ENCODE measurements around the gene P4HA1.
"Not testable (repeated sequence)": the region's sequence is repeated elsewhere in the genome, so short reads cannot be mapped to it uniquely, and the experiment has no call there.

P4HA1 gene

DNA sequence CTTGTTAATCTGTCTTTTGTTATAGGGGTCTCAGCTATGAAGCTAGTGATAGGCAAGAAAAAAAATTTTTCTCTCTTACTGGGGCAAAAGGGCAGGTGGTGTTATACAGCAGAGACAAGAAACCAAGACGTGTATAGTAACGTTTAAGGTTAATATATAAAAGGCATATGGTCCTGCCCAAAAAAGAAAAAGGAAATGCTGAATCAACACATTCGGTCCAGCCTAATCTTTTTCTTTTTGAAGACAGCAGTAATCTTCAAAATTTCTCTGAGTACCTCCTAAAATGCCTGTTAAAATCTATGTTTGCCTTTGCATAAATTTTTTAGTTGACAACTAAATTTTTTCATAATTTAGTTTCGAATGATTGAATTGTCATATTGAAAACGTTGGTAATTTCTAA, 54.5 kb downstream of the P4HA1 start:
- DNase-seq (ENCODE audit: low read depth) = no peak

DNA sequence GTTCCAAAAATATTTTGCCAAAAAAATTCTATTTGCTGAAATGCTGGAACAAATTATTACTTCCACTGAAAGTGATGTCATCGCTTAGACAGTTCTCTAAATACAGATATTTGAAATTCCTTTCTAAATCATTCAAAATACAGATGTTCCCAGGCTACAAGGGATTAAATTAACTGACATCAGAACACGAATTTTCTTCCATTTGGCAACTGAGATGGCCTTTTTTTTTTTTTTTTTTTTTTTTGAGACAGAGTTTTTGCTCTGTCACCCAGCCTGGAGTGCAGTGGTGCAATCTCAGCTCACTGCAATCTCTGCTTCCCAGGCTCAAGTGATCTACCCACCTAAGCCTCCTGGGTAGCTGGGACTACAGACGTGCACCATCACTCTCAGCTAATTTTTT, 57.0 kb downstream of the P4HA1 start:
- no peak for DNase-seq (ENCODE audit: low read depth)

- not testable (repeated sequence) for DNase-seq (ENCODE audit: low read depth)
Measured at GRCh38 chr10:73036285-73036684, 60.4 kb downstream of the P4HA1 start.

- DNase-seq (ENCODE audit: low read depth) = no peak
Measured at GRCh38 chr10:73032536-73032935, 64.1 kb downstream of the P4HA1 start.

GRCh38 chr10:73026623-73027022, 70.0 kb downstream of the P4HA1 start:
- DNase-seq (ENCODE audit: low read depth) = not testable (repeated sequence)

GRCh38 chr10:73023455-73024070, 73.1 kb downstream of the P4HA1 start:
- not testable (repeated sequence) for DNase-seq (ENCODE audit: low read depth)

DNA sequence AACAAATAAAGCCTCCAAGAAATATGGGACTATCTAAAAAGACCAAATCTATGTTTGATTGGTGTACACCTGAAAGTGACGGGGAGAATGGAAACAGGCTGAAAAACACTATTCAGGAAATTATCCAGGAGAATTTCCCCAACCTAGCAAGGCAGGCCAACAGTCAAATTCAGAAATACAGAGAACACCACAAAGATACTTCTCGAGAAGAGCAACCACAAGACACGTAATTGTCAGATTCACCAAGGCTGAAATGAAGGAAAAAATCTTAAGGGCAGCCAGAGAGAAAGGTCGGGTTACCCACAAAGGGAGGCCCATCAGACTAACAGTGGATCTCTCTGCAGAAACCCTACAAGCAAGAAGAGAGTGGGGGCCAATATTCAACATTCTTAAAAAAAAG, 73.7 kb downstream of the P4HA1 start:
- DNase-seq (ENCODE audit: low read depth) = not testable (repeated sequence)

- not testable (repeated sequence) for DNase-seq (ENCODE audit: low read depth)
Measured at GRCh38 chr10:73021538-73022164, 75.0 kb downstream of the P4HA1 start.

DNA sequence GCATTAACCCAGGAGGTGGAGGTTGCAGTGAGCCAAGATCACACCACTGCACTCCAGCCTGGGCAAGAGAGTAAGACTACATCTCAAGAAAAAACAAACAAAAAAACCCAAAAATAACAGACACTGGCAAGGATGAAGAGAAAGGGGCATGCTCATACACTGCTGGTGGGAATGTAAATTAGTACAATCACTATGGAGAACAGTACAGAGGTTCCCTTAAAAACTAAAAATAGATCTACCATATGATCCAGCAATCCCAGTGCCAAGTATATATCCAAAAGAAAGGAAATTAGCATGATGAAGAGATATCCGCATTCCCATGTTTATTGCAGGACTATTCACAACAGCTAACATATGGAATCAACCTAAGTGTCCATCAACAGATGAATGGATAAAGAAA, 75.6 kb downstream of the P4HA1 start:
- DNase-seq (ENCODE audit: low read depth) = no peak

GRCh38 chr10:73019100-73019499, 77.6 kb downstream of the P4HA1 start:
- no peak for DNase-seq (ENCODE audit: low read depth)

- no peak for DNase-seq (ENCODE audit: low read depth)
Measured at GRCh38 chr10:73018632-73019031, 78.0 kb downstream of the P4HA1 start.

DNA sequence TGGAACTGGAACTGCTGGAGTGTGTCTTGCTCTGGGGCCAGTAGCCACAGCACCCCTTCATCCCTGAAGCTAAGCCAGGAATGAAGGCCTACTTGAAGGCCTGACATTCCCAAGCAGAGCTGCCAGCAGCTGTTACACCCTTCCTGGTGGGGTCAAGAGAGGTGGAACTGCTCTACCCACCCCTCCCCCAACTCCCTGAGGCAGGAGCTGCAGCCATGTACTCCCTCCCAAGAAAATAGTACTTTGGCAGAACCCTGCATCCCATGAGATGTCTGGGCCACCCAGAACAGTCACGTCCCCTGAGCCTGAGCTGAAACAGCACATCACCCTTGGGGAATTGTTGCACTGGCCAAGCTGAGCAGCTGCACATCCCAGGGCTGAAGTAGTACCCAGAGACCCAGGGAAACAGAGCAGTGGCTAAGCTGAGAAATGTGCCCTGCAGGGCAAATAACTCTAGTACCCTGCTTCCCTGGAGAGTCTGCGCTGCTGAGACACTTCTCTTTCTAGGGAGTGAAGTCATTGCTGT, 78.6 kb downstream of the P4HA1 start:
- DNase-seq (ENCODE audit: low read depth) = no peak

- DNase-seq (ENCODE audit: low read depth) = no peak
Measured at GRCh38 chr10:73015779-73016178, 80.9 kb downstream of the P4HA1 start.

- DNase-seq (ENCODE audit: low read depth) = no peak
Measured at GRCh38 chr10:73003822-73004221, 92.8 kb downstream of the P4HA1 start.

GRCh38 chr10:73000973-73001372, 95.7 kb downstream of the P4HA1 start:
- DNase-seq (ENCODE audit: low read depth) = no peak

DNA sequence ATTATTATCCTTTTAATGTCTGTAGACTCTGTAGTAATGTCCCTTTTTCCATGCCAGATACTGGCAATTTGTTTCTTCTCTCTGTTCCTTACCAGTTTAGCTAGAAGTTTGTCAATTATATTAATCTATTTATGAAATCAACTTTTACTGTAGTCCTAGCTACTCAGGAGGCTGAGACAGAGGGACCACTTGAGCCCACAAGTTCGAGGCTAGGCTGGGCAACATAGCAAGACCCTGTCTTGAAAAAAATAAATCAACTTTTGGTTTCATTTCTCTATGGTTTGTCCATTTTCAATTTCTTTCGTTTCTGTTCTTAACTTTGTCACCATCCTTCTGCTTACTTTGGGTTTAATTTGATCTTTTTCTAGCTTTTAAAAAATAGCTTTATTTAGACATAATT, 99.6 kb downstream of the P4HA1 start:
- no peak for DNase-seq (ENCODE audit: low read depth)

GRCh38 chr10:72995459-72995858, 101.2 kb downstream of the P4HA1 start:
- DNase-seq (ENCODE audit: low read depth) = not testable (repeated sequence)

DNA sequence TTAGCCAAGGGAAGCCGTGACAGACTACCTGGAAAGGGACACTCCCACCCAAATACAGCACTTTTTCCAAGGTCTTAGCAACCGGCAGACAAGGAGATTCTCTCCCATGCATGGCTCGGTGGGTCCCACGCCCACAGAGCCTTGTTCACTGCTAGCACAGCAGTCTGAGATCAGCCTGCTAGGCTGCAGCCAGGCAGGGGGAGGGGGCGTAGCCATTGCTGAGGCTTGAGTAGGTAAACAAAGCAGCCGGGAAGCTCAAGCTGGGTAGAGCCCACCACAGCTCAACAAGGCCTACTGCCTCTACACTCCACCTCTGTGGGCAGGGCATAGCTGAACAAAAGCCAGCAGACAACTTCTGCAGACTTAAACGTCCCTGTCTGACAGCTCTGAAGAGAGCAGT, 106.9 kb downstream of the P4HA1 start:
- DNase-seq (ENCODE audit: low read depth) = not testable (repeated sequence)

GRCh38 chr10:72984618-72985017, 112.0 kb downstream of the P4HA1 start:
- DNase-seq (ENCODE audit: low read depth) = not testable (repeated sequence)

- DNase-seq (ENCODE audit: low read depth) = no peak
Measured at GRCh38 chr10:72981882-72982529, 114.7 kb downstream of the P4HA1 start.

DNA sequence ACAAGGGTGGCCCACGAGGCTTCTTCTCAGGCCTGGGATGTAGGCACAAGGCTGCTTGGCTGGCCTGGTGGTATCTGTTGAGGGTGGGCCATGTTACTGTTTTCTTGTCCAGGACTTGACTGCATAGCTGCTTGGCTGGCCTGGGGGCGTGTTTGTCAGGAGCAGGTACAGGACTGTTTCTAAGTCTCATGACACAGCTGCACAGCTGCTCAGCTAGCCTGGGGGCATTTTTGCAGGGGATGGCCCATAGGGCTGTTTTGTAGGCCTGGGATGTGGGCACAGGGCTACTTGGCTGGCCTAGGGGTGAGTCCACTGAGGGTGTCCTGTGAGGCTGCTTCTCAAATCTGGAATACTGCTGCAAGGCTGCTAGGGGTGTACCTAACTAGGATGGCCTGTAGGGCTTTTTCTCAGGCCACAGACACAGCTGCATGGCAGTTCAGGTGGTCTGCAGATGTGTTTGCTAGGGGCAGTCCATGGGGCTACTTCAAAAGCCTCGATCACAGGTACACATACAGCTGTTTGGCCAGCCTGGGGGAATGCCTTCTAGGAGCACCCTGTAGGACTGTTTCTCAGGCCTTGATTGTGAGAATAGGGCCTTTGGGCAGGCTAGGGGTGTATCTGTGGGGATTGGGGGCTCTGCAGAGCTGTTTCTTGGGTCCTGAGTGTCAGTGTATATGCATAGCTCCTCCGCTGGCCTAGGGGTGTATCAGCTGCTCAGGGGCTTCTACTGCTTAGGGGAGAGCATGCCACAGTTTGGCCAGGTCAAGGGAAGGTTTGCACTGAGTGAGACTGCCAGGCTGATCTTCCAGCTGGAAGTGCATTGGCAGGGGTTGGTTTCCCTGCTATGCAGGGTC, 115.4 kb downstream of the P4HA1 start:
- no peak for DNase-seq (ENCODE audit: low read depth)

DNA sequence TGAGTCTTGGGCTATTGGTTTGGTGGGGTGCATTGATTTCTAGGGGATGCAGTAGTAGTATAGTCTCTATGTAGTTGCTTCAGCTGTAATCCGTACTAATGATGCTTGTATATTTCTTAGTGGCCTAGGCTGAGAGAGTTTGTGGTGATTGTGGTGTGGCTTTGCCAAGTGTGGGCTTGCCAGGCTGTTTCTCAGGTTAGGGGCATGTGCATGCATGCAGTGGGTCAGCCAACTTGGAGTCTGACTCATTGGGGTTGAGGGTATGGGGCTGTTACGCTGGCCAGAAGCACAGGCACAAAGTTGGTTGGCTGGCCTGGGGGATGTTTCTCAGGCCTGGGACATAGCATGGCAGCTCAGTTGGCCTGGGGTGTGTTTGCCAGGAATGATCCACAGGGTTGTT, 116.3 kb downstream of the P4HA1 start:
- no peak for DNase-seq (ENCODE audit: low read depth)
